CD4-positive, alpha-beta T cell treated with Interleukin-6 at 100 ng/mL for 8 hours (primary cell): ENCODE data around the gene SNRPB.

Experiments used
- DNase-seq: peaks from one replicate; pipeline ENCODE4 v3.0.0-alpha.2; 2020; ENCODE audit warnings: mixed read lengths, low spot score

Gene SNRPB

DNA sequence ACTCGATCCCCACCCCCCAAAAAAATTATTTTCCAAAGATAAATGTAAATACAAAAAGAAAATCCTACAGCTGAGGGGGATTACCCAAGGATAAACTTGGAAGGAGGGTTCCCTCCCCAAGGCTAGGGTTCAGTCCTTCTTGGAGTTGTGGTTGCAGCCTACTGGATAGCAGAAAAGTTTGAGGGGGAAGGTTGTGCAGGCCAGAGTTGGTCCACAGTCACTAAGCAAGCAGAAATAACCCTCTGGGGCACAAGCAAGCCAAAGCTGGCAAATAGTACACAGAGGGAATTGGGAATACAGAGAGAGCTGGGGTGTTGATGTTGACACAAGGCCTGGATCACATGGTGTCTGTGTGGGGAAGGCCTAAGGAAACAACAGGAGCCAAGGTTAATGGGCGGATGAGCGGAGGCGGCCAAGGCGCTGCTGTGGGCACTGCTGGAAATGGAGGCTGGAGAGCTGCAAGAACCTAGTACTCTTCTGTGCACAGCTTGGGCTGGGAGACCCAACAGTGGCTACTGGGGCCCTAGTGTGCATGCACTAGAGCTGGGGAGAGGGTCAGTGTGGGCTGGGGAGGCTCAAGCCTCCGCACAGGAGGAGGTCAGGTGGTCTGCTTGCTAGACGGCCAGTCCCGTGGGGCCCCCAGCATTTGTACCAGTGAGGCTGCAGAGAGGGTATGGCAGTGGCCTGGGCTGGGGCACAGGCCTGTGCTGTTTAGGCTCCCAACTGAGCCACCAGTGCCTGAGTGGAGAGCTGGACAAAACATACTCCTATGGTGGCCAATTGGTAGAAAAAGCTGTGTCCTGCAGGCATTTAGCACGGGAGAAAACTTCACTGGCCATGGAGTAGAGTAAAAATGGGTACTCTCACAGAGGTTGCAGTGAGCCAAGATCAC lies 5.5 kb upstream of the SNRPB start:
- DNase-seq = no peak

DNA sequence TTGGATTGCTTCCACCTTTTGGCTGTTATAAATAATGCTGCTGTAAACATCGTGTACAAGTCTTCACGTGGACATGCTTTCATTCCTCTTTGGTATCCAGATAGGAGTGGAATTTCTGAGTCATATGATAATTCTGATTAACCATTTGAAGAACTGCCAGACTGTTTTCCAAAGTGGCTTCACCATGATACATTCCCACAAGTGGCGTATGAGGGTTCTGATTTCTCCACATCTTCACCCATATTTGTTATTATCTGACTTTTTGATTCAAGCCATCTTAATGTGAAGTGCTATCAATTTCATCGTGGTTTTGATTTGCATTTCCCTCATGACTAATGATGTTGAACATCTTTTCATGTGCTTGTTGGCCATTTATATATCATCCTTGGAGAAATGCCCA lies 2.9 kb upstream of the SNRPB start:
- DNase-seq = no peak

DNA sequence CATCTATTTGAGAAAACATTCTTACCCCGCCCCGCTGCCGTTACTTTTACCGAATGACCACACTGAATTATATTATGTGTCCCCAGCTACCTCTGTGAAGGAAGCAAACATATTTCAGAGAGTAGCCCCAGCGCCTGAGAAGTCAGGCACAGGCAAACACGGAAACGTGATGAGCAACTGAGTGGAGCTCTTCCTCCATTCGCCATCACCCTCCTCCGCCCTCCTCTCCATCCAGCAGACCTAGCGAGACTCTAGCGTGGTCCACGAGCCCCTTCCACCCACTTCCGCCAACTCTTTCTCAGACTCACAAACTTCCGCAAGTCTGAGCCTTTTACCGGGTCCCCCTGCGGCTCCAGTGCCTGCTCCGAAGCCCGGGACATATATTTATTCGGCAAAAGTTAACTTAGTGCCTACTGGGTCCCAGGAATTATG lies 582 bp downstream of the SNRPB start:
- peak; percentile 50 for DNase-seq

DNA sequence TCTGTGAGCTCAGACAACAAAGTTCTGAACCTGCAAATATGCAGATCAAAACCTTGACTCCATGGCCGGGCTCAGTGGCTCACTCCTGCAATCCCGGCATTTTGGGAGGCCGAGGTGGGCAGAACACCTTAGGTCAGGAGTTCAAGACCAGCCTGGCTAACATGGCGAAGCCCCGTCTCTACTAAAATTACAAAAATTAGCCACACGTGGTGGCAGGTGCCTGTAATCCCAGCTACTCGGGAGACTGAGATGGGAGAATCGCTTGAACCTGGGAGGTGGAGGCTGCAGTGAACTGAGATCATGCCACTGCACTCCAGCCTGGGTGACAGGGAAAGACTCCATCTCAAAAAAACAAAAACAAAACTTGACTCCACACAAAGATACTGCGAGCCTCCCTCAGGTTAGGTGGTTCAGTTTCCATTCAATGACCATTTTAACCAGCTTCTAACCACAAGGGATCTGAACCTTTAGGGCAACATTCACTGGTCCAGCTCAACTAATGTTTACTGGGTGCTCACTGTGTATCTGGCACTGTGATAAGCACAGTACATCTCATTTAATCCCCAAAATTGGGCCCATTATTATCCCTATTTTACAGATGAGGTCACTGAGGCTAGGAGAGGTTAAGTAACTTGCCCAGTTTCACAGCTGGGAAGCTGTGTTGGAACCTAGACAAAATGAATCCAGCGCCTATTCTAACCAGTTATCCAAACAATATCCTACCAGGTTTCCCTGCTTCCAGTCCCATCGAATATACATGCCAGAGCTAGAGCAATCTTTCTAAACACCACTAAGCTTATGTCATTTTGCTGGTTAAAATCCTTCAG lies 1.8 kb downstream of the SNRPB start:
- DNase-seq = no peak

DNA sequence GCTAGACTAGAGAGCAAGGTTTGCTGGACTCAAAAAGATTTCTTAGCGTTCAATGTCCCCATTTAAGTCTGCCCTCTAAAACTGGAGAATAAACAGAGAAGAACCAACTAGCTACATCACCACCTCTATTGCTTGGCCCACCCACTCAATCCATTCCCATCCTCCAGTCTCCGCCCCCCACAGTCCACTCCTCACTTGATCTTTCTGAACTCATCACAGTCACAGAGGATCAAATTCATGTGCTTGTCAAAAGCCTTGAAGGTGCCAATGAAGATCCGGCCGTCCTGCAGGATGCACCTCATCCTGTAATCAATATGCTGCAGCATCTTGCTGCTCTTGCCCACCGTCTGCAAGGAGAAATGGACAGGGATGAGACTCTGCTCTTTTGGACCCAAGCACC lies 3.2 kb downstream of the SNRPB start:
- DNase-seq = no peak

DNA sequence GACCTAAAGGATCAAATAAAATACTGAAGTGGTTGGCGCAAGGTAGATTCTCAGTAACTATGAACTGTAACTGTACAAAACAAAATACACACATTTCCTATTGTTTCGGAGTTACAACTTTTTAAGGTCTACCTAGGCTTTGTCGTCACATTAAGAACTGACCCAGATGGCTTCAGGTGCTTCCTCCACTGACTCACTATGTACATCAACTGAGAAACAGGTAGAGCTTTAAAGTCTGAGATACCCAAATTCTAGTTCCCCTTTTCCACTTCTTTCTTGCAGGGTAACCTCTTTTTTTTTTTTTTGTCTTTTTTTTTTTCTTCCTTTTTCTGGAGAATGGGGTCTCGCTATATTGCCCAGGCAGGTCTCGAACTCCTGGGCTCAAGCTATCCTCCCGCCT lies 5.5 kb downstream of the SNRPB start:
- DNase-seq = no peak

DNA sequence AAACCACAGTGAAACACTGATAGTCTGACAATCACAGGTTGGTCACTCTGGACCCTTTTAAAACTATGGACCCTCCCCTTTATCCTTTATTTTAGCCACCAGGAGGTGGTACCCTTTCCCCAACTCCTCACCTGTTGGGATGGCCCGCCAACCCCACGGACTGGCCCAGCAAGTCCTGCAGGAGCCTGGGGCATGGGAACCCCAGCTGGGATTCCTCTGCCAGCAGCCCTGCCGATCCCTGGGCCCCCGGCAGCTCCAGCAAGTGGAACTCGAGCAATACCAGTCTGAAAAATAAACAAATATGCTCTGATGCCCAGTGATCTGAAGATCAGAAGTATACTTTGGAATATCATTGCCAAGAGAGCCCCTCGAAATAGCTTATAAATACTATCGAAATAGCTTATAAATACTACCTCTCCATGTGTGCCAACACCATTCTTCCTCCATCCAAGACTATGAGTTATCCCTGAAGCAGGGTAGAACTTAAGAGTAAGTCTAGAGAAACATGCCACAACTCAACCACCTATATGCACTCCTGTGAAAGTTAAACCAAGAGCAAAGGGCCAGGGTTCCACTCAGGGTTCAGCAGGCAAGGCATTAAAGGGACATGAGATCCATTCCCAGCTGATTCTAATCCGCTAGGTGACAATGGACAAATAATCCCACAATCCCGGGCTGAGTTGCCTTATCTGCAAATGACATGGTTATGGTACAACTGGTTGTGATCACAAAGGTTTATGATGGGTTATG lies 6.8 kb downstream of the SNRPB start:
- no peak for DNase-seq

DNA sequence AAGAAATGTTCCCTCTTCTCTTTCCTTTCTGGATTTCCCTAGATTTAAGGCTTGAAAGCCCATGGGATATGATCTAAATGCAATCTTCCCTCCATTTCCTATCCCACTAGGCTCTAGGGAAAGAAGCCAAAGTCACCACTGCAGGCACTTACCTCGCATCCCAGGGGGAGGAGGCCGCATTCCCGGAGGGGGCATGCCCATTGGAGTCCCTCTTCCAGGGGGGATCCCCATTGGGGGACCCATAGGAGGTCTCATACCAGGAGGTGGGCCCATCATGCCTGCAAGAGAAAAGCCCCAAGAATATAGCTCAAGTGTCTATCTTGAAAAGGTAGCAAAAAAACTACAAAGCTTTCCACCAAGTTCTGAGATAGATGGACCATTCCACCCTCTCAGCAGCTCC lies 8.1 kb downstream of the SNRPB start:
- no peak for DNase-seq

DNA sequence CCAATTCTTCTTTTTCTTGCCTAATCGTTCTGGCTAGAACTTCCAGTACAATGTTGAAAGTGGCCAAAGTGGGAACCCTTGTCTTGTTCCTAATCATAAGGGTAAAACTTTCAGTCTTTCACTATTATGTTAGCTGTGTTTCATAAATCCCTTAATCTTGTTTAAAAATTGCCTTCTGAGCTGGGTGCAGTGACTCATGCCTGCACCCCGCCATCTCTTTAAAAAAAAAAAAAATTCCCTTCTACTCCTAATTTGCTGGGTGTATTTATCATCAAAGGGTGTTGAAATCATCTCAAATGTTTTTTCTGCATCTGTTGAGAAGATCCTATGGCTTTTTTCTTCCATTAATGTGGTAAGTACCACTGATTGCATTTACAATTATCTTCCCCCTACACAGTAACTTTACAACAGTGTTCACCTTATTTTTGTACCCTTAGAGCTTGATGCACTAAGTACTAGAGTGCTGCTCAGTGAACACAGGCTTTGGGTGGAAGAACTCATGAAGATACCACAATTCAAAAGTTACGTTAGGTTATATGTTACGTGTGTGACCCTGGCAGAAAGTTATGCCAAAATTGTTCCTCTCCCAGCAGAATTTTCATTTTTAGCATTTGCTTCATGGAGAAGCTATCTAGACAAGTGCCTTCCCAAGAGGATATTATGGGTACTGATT lies 9.7 kb downstream of the SNRPB start:
- DNase-seq = no peak

DNA sequence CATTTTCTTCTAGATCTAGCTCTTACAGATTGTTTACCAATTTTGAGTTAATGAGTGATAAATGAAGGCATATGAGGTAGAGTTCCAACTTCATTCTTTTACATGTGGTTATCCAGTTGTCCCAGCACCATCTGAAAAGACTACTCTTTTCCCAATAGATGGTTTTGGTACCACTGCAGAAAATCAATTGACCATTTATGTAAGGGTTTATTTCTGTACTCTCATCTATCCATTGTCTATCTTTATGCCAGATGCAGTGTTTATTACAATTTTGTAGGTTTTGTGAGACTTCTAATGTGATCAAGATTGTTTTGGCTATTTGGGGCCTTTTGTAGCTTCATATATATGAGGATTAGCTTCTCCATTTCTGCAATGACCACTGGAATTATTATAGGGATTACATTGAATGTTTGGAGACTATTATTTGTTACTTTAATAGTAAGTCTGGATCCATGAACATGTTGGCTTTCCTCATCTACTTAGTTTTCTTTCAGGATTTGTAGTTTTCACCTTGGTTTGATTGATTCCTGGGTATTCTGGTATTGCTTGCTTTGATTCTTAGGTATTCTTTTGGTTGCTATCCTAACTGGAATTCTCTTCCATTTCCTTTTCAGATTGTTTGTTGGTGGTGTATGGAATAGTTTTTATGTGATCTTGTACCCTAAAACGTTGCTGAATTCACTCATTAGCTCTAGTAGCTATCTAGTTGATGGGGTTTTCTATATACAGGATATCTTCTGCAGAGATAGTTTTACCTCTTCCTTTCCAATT lies 10.4 kb downstream of the SNRPB start:
- no peak for DNase-seq

DNA sequence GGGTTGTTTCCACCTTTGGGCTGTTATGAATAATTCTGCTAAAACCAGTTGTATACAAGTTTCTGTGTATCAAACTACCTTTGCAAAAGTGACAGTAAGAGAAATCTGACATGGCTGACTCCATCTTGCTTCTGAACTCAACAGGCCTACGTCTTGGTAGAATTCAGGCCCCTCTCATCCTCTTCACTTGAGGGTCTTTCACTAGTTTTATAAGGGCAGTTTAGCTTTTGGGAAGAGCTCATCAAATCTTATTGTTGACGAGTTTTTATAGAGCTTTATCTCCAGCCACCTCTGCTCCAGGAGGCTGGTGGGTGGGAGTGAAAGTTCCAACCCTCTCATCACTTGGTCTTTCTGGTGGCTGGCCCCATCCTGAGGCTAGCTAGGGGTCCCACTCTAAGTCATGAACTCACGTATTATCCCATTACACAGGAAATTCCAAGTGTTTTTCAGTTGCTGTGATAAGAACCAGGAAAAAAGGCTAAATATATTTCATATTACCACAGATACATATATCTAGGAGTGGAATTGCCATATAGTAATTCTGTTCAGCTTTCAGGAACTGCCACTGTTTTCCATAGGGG lies 11.6 kb downstream of the SNRPB start:
- no peak for DNase-seq

DNA sequence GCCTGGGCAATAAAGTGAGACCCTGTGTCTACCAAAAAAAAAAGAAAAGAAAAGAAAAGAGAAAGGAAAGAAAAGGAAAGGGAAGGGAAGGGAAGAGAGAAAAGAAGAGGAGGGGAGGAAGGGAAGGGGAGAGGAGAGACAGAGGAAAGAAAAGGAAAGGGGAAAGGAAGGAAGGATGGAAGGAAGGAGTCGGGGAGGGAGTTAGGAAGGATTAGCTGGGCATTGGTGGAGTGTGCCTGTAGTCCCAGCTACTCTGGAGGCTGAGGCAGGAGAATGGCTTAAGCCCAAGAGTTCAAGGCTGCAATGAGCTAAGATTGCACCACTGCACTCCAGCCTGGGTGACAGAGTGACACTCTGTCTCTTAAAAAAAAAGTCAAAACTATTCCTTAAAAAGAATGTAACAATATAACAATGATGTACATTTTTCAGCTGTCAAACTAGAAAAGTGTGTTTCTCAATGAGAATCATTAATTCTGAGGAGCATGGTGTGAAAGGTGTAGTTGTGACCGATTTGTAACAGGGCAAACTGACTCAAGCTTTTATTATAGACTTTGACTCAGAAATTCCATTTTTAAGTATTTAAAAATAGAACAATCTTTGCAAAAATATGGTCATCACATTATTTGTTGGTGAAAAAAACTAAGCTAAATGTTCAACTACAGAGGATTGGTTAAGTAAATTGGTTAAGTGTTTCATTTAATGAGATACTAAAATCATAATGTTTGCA lies 14.7 kb downstream of the SNRPB start:
- DNase-seq = no peak

DNA sequence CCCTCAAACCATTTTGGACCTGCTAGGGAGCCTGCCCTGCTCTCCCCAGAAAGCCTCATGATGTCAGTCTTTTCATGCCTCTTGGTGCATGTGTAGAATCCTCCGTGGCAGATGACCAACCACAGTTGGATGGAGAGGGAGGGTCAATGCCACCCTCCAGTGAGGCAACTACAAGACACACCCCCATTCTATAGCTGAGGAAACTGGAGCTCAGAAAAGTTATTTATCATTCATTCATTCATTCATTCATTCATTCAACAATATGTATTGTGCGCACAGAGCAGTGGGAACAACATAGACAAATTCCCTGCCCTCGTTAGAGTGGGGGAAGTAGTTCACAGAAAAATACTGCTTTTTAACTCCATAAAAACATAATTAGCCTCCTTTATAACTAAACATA lies 16.8 kb downstream of the SNRPB start:
- DNase-seq = no peak

DNA sequence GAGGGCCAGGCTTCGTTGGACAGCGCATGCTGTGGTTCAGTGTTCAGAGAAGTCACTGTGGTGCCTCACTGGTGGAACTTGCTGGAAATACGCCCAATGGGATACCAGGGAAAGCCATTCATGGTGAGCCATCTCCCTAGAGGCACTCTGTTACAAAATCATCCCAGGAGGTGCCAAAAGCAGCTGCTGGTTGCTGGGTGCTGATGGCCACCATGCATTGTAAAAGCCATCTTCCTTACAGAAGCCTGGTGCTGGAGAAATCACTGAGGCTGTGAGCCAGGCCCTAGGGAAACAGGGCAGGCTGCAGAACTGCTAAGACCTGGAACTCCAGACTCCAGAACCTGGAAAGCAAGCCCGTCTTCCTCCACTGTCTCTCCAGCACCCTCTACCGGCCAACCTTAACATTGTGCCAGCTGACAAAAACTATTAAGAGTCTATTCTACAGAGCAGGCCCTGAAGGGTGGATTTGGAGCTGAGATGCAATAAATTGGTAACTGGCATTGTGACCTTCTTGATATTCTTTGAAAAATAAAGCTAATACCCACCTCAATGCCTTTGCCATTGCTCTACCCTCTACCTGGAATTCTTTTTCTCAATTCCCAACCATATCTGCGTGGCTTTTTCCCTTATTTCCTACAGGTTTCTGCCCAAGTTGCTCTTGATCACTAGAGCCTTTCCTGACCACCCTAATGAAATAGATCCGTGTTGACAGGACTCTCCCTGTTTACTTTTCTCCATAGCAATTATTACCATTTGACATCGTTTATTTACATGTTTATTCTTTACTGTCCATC lies 18.5 kb downstream of the SNRPB start:
- peak; percentile 40 for DNase-seq

DNA sequence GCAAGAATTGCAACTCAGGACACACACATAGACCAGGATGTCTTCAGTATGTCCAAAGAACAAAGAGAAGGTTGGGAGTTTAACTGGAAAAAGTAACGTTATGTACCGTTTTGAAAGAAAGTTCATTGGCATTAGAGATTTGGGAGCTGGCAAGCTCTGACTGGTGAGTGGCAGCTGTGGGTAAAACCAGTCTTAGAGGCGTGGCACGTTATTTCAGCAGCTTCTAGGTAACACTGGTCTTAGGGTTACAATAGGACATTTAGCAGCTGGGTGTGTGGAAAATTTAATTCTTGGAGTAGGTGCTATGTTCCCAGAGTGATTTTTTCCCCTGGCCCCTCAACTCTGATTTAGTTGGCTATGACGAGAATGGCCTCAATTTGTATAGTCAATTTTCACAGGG lies 19.2 kb downstream of the SNRPB start:
- DNase-seq = no peak

DNA sequence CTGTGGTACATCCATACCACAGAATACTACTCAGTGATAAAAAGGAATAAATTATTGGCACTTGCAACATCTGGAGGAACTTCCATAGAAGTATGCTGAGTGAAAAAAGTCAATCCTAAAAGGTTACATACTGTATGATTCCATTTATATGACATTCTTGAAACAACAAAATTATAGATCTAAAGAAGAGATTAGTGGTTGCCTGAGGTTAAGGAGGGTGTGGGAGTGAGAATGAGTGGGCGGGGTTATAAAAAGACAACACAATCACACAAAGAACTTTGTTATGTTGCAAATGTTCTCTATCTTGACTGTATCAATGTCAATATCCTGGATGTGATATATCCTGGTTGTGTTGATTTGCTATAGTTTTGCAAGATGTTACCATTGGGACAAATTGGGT lies 21.2 kb downstream of the SNRPB start:
- DNase-seq = no peak

DNA sequence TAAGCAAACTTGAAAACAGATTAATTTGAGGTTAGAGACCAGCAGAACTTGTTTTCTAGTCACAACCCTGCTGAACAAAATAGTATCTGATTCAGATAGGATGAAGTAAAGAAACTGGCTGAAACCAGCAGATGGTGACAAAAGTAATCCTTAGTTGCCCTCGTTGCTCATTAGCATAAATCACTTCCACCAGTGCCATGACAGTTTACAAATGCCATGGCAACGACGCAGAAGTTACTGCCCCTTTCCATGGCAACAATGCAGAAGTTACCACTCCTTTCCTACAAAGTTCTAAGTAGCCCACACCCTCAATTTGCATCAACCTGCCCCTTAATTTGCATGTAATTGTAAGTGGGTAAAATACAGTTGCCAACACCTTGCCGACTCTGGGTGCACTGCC lies 23.7 kb downstream of the SNRPB start:
- DNase-seq = no peak

DNA sequence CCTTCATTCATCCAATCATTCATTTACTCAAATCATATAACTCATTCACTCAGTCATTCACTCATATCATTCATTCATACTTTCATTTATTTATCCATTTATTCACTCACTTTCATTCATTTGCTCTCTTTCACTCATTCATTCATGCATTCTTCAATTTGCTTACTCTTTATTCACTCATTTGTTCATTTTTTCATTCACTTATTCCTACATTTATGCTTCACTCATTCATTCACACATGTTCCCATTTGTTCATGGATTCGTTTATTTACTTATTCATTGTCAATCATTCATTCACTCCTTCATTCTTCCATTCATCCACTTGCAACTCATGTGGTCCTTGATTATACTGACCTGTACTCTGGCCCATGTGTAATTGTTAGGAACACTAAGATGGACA lies 39.4 kb downstream of the SNRPB start:
- DNase-seq = no peak

DNA sequence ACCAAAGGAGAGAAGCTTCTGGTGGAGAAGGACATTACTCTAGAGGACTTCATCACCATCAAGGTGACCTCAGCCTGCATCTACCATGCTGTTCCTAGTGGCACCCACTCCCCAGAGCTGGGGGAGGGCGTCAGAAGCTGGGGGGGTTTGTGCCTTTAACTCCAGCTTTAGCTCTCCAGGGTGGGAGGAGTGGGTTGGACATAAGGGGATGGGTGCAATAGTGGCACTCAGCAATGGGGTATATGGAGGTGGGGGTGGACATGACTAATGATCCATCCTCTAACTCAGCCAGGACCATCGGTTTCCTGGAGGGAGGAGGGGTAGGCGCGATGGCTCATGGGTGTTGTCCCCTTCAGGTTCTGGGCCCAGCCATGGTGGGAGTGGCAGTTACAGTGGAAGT lies 40.1 kb downstream of the SNRPB start:
- no peak for DNase-seq
